ENCODE results near the gene FSTL5.

Gene FSTL5

GRCh38 chr4:161581262-161582230, 582.3 kb downstream of the FSTL5 start:
- TF ChIP-seq, protein P1, sequence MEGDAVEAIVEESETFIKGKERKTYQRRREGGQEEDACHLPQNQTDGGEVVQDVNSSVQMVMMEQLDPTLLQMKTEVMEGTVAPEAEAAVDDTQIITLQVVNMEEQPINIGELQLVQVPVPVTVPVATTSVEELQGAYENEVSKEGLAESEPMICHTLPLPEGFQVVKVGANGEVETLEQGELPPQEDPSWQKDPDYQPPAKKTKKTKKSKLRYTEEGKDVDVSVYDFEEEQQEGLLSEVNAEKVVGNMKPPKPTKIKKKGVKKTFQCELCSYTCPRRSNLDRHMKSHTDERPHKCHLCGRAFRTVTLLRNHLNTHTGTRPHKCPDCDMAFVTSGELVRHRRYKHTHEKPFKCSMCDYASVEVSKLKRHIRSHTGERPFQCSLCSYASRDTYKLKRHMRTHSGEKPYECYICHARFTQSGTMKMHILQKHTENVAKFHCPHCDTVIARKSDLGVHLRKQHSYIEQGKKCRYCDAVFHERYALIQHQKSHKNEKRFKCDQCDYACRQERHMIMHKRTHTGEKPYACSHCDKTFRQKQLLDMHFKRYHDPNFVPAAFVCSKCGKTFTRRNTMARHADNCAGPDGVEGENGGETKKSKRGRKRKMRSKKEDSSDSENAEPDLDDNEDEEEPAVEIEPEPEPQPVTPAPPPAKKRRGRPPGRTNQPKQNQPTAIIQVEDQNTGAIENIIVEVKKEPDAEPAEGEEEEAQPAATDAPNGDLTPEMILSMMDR (IDR thresholded peaks at IDR 0.05; ENCODE audit: control insufficient read depth, insufficient read depth, low read depth, low read length, missing control alignments): no peak
- DNase-seq (ENCODE audit: low read depth): peak; percentile 24
- no peak overlapping the region for H3K4me3 ChIP-seq (ENCODE audit: control insufficient read depth, low read depth, low read length)

DNA sequence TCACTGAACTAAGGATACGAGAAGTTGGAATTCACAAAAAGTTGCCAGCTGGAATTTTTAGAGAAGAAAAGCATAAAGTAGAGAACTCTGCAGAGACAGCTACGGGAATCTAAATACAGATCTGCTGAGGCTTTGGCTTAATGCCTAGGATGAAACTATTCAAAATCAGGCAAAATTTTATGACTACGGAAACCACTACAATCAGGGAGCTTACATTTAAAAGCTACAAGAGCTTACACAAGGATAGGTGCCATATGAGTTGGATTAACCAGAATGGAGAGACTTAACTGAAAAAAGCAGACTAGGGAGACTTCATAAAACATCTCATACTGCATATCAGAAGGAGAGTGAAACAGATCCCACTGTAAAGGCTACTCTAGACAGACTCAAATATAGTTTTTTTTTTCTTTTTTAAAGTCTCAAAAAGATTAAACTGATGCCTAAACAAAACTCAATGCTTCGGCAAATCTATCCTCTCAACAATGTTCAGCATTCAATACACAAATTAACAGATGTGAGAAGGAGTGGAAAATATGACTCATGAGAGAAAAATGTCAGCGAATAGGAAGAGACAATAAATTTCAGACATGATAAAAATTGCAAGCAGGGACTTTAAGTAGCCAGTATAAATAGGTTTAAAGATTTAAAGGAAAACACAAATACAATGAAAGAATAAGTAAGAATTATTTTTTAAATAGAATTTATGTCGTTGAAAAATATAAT, 586.1 kb downstream of the FSTL5 start:
- peak; percentile 92 for DNase-seq (ENCODE audit: low read depth)
- TF ChIP-seq, protein P1 (IDR thresholded peaks at IDR 0.05; ENCODE audit: control insufficient read depth, insufficient read depth, low read depth, low read length, missing control alignments): no peak
- H3K4me3 ChIP-seq (ENCODE audit: control insufficient read depth, low read depth, low read length): no peak overlapping the region

- no peak for DNase-seq (ENCODE audit: low read depth)
- no peak overlapping the region for H3K4me3 ChIP-seq (ENCODE audit: control insufficient read depth, low read depth, low read length)
- TF ChIP-seq, protein P1 (IDR thresholded peaks at IDR 0.05; ENCODE audit: control insufficient read depth, insufficient read depth, low read depth, low read length, missing control alignments): no peak
Measured at GRCh38 chr4:161573836-161574235, 590.0 kb downstream of the FSTL5 start.

DNA sequence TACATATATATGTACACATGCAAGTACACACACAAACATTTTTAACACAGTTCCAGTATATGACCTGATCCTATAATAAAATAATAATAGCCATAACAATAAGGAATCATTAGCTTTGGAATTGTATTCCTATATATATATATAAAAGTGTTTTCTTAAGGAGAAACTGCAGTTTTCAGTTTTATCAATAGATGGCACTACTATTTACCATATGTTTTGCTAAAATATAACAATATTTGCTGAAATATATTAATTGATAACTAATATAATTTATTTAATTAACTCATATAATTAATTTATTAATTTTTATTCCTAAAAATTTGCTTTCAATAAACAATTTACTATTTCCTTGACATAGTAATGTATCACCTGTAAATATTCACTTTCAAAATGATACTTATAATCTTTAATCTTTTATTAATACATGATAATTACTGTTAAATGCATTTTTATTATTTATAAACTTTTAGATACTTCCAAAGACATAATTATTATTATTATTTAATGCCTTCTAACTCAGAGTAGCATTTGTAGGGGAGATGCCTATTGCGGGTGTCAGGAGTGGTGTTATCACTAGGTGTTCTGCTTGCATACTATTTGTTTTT, 599.5 kb downstream of the FSTL5 start:
- H3K4me3 ChIP-seq (ENCODE audit: control insufficient read depth, low read depth, low read length): no peak overlapping the region
- no peak for DNase-seq (ENCODE audit: low read depth)
- TF ChIP-seq, protein P1 (IDR thresholded peaks at IDR 0.05; ENCODE audit: control insufficient read depth, insufficient read depth, low read depth, low read length, missing control alignments): peak; percentile 27

DNA sequence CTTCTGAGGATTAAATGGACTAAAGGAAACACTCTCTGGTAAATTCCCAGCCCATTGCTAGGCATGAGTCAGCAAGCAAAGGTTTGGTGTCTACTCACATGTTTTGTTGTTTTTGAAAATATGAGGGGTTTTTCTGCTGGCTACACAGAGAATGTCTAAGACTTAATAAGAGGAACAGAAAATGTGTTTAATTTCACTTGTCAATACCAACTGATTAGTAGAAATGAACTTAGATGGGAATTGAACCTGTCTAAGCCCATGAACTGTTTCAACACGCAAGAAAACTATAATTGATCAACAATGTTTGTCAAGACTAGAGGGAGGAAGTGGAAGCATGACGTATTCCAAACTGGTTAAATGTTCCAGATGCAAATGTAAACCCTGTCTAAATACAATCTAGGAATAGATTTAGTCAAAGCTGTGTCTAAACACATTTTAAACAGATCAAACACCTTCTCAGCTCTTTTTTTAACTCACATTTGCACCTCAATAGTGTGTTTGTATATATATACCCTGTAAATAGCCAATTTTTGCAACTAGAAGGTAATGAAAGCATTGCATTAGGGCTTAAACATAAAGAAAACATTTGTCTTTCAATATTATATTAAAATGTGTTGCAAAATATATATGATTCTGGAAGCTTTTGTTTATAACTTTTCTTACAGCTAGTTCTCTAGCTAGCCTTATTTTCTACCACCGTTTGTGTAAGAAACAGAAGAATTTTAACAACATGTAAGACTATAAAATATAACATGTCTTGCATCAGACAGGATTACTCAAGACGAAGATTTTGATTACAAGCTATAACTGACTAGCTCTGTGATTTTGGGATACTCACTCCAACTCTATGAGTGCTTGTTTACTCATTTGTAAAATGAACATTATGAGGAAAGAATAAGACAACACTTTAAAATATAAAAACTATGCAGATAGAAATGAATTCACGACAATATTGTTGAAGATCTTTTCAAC, 607.8 kb downstream of the FSTL5 start:
- DNase-seq (ENCODE audit: low read depth): peak; percentile 43
- TF ChIP-seq, protein P1 (IDR thresholded peaks at IDR 0.05; ENCODE audit: control insufficient read depth, insufficient read depth, low read depth, low read length, missing control alignments): no peak

More for the DNA sequence above, 607.8 kb downstream of the FSTL5 start:
- no peak overlapping the region for H3K4me3 ChIP-seq (ENCODE audit: control insufficient read depth, low read depth, low read length)
